Left lobe of liver (tissue), 2 donors: Measurements from ENCODE around the gene PCBP1. TPM values are rescaled to one million over a fixed set of nuclear protein-coding genes. Genes with fewer than 3 reads are reported as not detected.
"Not testable (repeated sequence)": the region's sequence is repeated elsewhere in the genome, so short reads cannot be mapped to it uniquely, and the experiment has no call there.

Experiments
- ATAC-seq: fragments of 200-7000 bp; cut with Tn5 transposase; one replicate; pipeline ENCODE4 v1.9.1; 2020; ENCODE audit warnings: mild to moderate bottlenecking, moderate library complexity
- DNase-seq: peaks from one replicate; pipeline ENCODE4 v3.0.0-alpha.2; 2020; ENCODE audit warnings: low spot score
- total RNA-seq: library from RNA; stranded (reverse); gene quantifications from one replicate; pipeline ENCODE4 v1.2.1, GENCODE V29; 2021
- donor health status: DM: no; HTN: no; CAD: no; lungs with moderate emphysema.
- donor health status: DM: no; HTN: yes; CAD: no.

Gene PCBP1
- total RNA-seq, 1 donor from 2014 or later, result 161 TPM

- no peak for ATAC-seq
- DNase-seq, result no peak
Observed at GRCh38 chr2:70123051-70123828, 36.0 kb downstream of the PCBP1 start.

- ATAC-seq, result no peak
Observed at GRCh38 chr2:70123829-70124116, 36.5 kb downstream of the PCBP1 start.

GRCh38 chr2:70124983-70125480 is 37.8 kb downstream of the PCBP1 start:
- ATAC-seq, result peak; percentile 67
- peak; percentile 69 for DNase-seq

More at GRCh38 chr2:70123829-70124116, 36.5 kb downstream of the PCBP1 start:
- DNase-seq, result no peak

DNA sequence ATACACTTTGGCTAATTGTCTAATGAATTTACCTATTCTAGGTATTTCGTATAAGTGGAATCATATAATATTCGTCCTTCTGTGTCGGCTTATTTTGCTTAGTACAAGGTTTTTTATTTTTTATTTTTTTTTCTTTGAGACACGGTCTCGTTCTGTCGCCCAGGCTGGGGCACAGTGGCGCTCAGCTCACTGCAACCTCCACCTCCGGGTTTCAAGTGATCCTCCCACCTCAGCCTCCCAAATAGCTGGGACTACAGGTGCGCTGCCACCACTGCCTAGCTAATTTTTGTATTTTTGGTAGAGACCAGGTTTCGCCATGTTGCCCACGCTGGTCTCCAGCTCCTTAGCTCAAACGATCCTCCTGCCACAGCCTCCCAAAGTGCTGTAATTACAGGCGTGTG is 38.2 kb downstream of the PCBP1 start:
- DNase-seq, result no peak
- ATAC-seq, result no peak

GRCh38 chr2:70126413-70126812 is 39.1 kb downstream of the PCBP1 start:
- no peak for ATAC-seq
- no peak for DNase-seq

DNA sequence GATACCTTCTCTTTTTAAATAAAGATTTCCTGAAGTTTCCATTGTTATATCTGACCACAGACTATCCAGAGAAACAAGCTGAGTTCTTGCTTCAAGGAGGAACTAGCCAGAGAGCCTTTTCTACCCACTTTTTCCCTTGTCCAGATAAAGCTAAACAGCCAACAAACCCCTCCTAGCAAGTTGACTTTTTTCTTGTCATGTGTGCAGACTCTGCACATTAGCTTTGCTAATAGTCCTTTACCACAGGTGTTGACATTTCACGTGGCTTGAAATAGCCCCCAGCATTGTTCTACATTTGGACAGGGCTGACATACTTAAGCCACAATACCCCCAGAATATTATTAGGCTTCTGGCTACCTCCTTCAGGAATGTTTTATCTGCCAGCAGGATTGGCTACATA is 40.7 kb downstream of the PCBP1 start:
- no peak for DNase-seq
- ATAC-seq, result no peak

DNA sequence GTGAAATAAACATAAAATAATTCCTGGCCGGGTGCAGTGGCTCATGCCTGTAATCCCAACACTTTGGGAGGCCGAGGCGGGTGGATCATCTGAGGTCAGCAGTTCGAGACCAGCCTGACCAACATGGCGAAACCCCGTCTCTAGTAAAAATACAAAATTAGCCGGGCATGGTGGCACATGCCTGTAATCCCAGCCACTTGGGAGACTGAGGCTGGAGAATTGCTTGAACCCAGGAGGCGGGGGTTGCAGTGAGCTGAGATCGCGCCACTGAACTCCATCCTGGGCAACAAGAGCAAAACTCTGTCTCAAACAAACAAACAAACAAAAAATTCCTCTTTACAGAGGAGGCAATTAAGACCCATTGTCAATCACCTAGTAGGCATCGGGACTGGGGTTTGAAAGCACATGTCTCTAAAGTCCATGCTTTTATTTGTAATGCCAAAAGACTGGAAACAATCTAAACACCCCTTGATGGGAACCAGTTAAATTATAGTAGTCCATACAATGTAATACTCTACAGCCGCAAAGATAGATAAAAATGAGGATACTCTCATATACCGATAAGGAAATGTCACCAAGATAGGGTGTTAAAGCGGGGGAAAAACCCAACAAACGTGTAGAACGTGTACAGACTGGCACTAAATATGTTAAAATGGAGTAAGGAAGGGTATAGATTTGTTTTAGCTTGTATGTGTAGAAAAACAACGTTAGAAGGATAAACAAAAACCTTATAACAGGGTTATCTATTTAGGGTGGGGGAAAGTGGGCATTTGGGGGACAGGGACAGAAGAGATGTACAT is 44.3 kb downstream of the PCBP1 start:
- ATAC-seq, DNase-seq: not testable (repeated sequence)

DNA sequence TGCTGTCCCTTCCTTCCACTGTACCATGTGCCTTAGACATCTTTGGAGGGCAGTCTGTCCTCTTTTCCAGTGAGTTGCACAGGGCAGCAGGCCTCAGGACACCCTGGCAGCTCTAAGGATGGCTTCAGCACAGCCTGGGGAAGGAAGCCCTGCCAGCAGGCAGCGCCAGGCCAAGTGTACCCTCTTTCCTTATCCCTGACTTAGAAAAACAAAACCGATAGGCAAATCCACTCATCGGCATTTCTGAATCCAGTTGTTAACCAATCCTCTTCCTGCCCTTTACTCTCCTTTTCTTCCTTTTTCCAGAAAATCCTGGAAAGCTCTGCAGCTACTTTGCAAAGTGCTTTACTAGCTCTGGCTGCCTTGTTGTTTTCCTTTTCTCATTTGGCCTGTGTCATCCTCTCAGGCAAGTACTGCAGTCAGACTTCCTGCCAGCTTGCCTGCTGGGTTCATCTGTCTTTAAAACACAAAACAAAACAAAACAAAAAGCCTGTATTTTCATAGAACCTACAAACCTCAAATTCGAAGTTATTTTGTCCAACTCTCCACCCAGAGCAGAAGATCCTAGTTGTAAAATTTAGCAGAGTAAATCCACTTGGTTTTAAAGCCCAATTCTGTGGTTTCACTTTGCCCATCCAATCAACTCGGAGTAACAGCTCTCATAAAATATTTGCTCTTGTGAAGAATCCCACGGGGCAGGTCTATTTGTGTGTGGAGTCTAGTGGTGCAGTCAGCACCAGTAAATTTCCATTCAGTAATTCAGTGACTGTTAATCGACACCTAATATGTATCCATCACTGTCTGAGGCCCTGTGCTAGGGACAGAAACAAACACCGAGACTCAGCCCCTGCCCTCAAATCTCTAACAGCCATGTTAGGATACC is 45.2 kb downstream of the PCBP1 start:
- peak; percentile 68 for DNase-seq

GRCh38 chr2:70133127-70133452 is 45.8 kb downstream of the PCBP1 start:
- no peak for ATAC-seq
- DNase-seq, result no peak

More for the DNA sequence above, 45.2 kb downstream of the PCBP1 start:
- ATAC-seq, result peak; percentile 84

DNA sequence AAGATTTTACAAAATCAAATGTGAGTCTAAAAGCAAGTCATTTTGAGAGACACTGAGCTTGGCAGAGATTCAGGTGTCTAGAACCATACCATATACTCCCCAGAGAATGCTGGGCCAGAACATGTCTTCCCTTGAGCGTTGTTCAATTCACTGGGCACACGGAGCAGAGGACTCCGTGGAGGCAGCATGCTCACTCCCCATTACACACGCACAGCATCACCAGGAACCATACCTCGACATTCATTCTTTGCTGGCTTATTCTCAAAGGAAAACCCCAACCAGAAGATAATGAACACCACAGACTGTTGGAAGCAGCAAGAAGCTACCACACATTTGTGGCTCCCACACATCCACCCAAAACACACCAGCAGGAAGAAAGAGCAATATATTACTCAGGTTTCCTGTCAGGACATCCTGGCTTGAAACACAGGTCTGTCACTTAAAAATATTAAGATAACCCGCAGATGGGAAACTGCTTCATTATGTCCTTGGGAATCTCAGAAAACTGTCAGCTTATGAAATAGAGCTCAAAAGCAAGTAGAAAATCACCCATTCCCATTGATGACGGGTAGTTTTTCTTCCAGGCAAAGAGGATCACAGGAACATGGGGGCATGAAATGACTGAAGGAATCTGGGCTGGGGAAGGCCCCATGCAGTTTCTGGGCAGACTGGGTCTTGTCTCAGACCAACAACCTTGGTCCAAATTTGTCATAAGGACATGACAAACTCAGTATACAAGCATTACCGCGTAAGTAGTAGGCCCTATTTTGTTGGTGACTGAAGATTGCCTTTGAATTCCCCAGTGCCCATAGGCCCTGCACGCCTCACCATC is 46.4 kb downstream of the PCBP1 start:
- no peak for DNase-seq
- no peak for ATAC-seq

DNA sequence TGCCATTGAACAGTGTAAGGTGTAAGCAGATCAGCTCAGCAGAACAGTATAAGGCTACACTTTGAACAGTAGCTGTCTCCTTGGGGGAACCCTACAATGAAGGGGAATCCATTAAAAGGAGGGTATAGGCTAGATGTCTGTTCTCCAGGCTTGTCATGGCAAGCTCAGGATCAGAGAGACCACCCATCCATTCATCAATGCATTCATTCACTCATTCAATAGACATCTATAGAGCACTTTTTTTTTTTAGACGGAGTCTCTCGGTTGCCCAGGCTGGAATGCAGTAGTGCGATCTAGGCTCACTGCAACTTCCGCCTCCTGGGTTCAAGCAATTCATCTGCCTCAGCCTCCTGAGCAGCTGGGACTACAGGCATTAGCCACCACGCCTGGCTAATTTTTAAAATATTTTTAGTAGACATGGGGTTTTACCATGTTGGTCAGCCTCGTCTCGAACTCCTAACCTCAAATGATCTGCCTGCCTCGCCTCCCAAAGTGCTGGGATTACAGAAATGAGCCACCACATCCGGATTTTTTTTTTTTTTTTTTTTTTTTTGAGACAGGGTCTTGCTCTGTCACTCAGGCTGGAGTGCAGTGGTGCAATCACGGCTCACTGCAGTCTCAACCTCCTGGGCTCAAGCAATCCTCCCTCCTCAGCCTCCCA is 47.2 kb downstream of the PCBP1 start:
- not testable (repeated sequence) for DNase-seq, ATAC-seq

Other genes starting within 250 kb of the PCBP1 start
- gene SNRNP27, start 193.5 kb upstream of the PCBP1 start, total RNA-seq, result 13.8 TPM
- gene MXD1, start 172.4 kb upstream of the PCBP1 start, total RNA-seq, result 4.8 TPM
- 0.78 TPM for gene ASPRV1, start 125.8 kb upstream of the PCBP1 start, total RNA-seq
- gene C2orf42, start 103.5 kb downstream of the PCBP1 start, total RNA-seq, result 19.1 TPM
- 45.1 TPM for gene TIA1, start 161.2 kb downstream of the PCBP1 start, total RNA-seq
- gene PCYOX1, start 170.7 kb downstream of the PCBP1 start, total RNA-seq, result 126 TPM
- gene SNRPG, start 206.3 kb downstream of the PCBP1 start, total RNA-seq, result 44.2 TPM
- 24.3 TPM for gene FAM136A, start 214.6 kb downstream of the PCBP1 start, total RNA-seq